Measurements from ENCODE around the gene CUL9. TPM values are rescaled to one million over a fixed set of nuclear protein-coding genes. Genes with fewer than 3 reads are reported as not detected.

CUL9 gene
- total RNA-seq, 1 donor from 2014 or later: 37.4 TPM

DNA sequence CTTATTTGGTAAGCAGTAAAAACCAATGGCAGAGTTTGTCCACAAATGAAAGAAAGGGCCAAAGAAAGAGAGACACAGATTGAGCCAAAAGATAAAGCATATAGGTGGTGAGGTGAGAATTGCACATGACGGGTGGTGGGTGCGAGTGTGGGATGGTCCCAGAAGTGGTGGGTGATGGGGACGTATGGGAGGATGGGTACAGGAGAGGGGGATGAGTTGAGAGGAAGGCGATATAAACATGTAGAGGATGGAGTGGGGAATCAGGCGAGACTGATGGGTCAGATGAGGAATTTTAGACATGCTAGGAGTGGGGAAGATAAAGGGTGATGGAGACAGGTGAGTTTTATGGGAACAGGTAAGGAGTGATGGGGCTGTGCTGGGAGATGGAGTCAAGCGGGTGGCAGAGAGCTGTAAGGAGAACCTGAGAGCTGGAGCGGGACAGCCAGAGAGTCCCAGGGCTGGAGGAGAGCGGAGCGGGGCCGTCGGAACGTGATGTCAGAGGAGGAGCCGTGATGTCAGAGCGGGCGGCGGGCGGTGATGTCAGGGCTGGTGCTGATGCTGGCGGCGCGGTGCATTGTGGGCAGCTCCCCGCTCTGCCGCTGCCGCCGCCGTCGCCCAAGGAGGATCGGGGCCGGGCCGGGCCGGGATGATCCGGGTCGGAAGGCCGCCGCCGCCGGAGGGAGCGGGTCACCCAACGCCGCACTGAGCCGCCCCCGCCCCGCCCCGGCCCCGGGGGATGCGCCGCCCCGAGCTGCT lies 61.1 kb downstream of the CUL9 start, which contains the start of gene TTBK1:
Gene TTBK1, plus strand, starts transcription at position 574 of the 756 bp plus-strand sequence. CDS start 3,180 bp downstream, outside the sequence.
- peaks cover 35% of the 10 kb centered on the region for H3K27me3 ChIP-seq

DNA sequence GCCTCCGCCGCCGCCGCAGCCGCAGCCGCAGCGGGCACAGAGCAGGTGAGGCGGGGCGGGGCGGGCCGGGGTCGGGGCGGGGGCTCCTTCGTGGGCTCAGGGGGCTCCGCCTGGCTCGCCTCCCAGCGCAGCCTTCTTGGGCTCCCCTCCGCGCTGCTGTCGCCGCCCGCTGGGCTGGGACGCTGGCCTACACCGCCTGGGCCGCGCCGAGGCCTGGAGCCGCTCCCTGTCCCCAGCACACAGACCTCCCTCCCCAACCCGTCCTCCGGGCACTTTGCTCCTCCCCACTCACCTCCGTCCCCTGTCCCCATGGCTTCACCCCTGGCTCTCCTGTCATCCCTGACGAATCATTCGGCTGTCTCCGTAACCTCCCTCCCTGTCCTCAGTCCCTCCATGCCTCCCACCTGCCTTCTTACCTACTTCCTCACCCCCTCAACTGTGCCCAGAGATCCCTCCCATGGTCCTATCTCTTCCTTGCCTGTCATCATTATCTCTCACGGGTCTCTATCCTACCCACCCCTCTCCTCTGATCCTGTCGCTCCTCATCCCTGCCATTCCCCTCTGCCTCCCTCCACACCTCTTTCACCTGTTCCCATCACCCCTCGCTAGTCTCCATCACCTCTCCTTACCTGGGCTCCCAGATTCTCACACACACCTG lies 61.8 kb downstream of the CUL9 start:
- peaks cover 35% of the 10 kb centered on the region for H3K27me3 ChIP-seq
- DNase-seq: no peak
- H3K36me3 ChIP-seq: no peaks in the 10 kb centered on the region

More for the DNA sequence above, 61.1 kb downstream of the CUL9 start, which contains the start of gene TTBK1:
- Histone ChIP-seq H3K4me3 (no peak within 1 kb of the TSS), H3K27ac (no peak within 1 kb of the TSS), H3K4me1 (no peaks in the 10 kb centered on the region), H3K9me3 (no peaks in the 10 kb centered on the region), H3K36me3 (no peaks in the 10 kb centered on the region)
- ATAC-seq: no peak
- intact Hi-C loops (cut with DNase I): no loop called here
- no peak for DNase-seq
- TF ChIP-seq, protein P1, sequence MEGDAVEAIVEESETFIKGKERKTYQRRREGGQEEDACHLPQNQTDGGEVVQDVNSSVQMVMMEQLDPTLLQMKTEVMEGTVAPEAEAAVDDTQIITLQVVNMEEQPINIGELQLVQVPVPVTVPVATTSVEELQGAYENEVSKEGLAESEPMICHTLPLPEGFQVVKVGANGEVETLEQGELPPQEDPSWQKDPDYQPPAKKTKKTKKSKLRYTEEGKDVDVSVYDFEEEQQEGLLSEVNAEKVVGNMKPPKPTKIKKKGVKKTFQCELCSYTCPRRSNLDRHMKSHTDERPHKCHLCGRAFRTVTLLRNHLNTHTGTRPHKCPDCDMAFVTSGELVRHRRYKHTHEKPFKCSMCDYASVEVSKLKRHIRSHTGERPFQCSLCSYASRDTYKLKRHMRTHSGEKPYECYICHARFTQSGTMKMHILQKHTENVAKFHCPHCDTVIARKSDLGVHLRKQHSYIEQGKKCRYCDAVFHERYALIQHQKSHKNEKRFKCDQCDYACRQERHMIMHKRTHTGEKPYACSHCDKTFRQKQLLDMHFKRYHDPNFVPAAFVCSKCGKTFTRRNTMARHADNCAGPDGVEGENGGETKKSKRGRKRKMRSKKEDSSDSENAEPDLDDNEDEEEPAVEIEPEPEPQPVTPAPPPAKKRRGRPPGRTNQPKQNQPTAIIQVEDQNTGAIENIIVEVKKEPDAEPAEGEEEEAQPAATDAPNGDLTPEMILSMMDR (IDR thresholded peaks at IDR 0.05): no peak

DNA sequence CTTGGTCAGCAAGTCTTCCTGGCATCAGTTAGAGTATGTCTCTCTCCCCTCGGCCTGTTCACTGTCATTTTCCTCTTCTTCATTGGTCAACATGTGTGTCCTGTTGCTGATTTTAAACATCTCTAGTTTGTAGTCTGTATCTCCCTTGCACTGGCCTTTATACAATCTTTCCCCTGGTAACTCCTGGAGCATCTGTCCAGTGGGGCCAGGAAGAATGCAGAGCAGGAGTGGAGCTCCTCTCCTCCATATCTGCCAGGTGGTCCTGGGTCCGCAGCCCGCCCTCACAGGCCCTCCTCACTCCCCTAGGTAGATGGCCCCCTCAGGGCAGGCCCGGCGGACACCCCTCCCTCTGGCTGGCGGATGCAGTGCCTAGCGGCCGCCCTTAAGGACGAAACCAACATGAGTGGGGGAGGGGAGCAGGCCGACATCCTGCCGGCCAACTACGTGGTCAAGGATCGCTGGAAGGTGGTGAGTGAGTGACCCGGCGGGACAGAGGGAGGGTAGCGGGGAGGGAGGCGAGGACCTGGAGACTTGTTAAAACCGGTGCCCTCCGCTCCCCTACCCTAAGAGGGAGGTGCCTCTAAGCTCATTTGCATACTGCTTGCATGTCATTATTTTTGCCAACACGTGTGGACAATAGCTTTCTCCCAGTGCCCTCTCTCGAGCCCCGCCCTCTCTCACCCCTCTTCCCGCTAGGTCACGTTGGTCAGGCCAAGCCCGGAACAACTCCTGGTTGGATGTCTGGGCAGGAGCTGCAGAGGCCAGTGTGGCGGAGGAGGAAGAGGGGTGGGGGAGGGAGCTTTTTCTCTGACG lies 64.5 kb downstream of the CUL9 start:
- peak; percentile 89 for ATAC-seq
- DNase-seq: peak; percentile 90
- Histone ChIP-seq H3K36me3 (no peaks in the 10 kb centered on the region), H3K27ac (peak overlapping the region; percentile 6), H3K4me1 (no peaks in the 10 kb centered on the region), H3K4me3 (peak overlapping the region; percentile 66), H3K9me3 (no peaks in the 10 kb centered on the region), H3K27me3 (peaks cover 31% of the 10 kb centered on the region)
- TF ChIP-seq, protein P1 (IDR thresholded peaks at IDR 0.05): no peak
- intact Hi-C loops (cut with DNase I): no loop called here

More for the DNA sequence above, 61.8 kb downstream of the CUL9 start:
- ATAC-seq: no peak
- intact Hi-C loops (cut with DNase I): no loop called here
- Histone ChIP-seq H3K4me1 (no peaks in the 10 kb centered on the region), H3K4me3 (no peak overlapping the region), H3K27ac (no peak overlapping the region), H3K9me3 (no peaks in the 10 kb centered on the region)
- TF ChIP-seq, protein P1 (IDR thresholded peaks at IDR 0.05): no peak

DNA sequence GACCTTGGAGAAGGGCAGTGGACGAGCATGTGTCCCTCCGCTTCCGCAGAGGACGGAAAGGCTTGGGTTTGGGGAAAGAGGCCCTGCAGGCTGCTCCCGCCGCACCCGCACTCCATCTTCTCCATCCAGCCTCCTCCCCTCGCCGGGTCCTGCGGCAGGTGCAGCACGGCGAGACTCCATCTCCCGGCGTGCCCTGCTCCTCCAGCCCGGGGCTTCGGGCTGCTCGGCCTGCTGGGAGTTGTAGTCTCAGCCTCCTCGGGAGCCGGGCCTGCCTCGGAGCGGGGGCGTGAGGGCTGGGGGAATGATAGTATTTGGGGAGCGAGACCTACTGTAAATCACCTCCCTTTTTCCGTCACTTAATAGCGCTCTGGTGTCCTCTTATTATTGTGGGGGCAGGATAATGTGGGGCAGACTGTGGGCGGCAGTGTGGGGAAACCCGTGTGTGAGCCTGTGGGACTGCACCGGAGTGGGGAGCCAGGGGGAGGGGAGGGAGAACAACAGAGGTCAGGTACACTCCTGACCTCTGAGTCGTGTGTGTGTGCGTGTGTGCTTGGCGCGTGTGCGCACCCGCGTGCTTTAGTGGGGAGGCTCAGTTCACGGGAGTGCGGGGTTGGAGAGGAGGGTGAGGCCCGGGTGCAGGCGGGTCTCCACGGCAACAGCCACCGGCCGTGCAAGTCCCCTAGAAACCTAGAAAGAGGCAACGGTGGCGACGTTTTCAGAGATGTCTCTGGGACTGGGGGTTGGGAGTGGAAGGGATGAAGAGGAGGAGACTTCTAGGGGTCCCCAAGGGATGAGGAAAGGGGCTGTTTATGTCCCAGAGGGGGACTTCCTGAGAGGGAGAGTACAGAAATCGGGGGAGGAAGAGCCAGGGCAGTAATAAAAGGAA lies 65.4 kb downstream of the CUL9 start:
- intact Hi-C loops (cut with DNase I): no loop called here
- peak; percentile 93 for DNase-seq
- ATAC-seq: peak; percentile 96
- Histone ChIP-seq H3K4me3 (peak overlapping the region; percentile 66), H3K9me3 (no peaks in the 10 kb centered on the region), H3K36me3 (no peaks in the 10 kb centered on the region), H3K4me1 (no peaks in the 10 kb centered on the region), H3K27ac (peak overlapping the region; percentile 6), H3K27me3 (peaks cover 28% of the 10 kb centered on the region)
- TF ChIP-seq, protein P1 (IDR thresholded peaks at IDR 0.05): no peak

DNA sequence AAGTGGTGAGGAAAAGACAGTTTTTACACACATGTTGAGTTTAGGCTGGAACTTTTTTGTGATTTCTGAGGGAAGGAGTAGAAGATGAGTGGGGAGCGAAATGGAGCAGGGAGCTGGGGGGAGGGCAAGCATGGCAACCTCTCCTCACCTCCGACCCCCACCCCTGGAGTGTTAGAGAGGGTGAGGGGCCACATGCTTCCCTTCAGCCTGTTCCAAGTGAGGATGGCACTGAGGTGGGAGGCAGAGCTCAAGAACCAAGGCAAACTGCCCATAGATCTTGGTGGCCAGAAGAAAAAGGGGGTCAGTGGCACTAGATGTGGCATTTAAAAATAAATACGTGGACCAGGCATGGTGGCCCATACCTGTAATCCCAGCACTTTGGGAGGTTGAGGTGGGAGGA lies 66.1 kb downstream of the CUL9 start:
- H3K4me3 ChIP-seq: no peak overlapping the region
- H3K36me3 ChIP-seq: no peaks in the 10 kb centered on the region
- TF ChIP-seq, protein P1 (IDR thresholded peaks at IDR 0.05): no peak
- no peaks in the 10 kb centered on the region for H3K4me1 ChIP-seq
- H3K9me3 ChIP-seq: no peaks in the 10 kb centered on the region
- peaks cover 21% of the 10 kb centered on the region for H3K27me3 ChIP-seq
- DNase-seq: no peak
- no peak for ATAC-seq
- intact Hi-C loops (cut with DNase I): no loop called here
- H3K27ac ChIP-seq: no peak overlapping the region

Data from upper lobe of right lung (tissue), 1 donor.